ENCODE data around the gene SUCLG2. TPM values are rescaled to one million over a fixed set of nuclear protein-coding genes. Genes with fewer than 3 reads are reported as not detected.

Gene SUCLG2
- total and polyA plus RNA-seq, 2 donors (not counting 1 experiment from before 2014, with no cell fraction given) = 56.8 to 87.4 TPM

- Histone ChIP-seq H3K27ac (ENCODE audit: insufficient read depth, low read length) (no peak overlapping the region), H3K4me2 (ENCODE audit: extremely low read depth, insufficient read depth, low read length) (no peak overlapping the region), H3K27me3 (ENCODE audit: control insufficient read depth, insufficient read depth, low read length) (no peaks in the 10 kb centered on the region), H3K9ac (ENCODE audit: insufficient read depth, low read length) (no peak overlapping the region), H4K20me1 (ENCODE audit: control insufficient read depth, extremely low read depth, insufficient read depth, low read length) (no peaks in the 10 kb centered on the region), H3K4me3 (replicated peaks in 1 of 4; ENCODE audit: control extremely low read depth in 1 of 4, insufficient read depth in 1 of 4, low read depth in 3 of 4, low read length in 4 of 4) (no peak overlapping the region), H3K4me1 (ENCODE audit: control insufficient read depth, extremely low read depth, insufficient read depth, low read length) (peaks cover 6% of the 10 kb centered on the region), H3K9me3 (ENCODE audit: control insufficient read depth, insufficient read depth, low read depth, low read length) (no peaks in the 10 kb centered on the region), H3K79me2 (ENCODE audit: control insufficient read depth, insufficient read depth, low read length) (no peaks in the 10 kb centered on the region), H3K36me3 (ENCODE audit: control insufficient read depth, insufficient read depth, low read length) (no peaks in the 10 kb centered on the region), H2AFZ (ENCODE audit: low read length) (no peak overlapping the region)
- no peak for TF ChIP-seq EZH2 (IDR thresholded peaks at IDR 0.05; ENCODE audit: low read length, missing control alignments)
- TF ChIP-seq CTCF (conservative IDR thresholded peaks at IDR 0.05 in 1 of 2, IDR thresholded peaks at IDR 0.05 in 1 of 2; ENCODE audit: low read depth in 1 of 2, low read length in 2 of 2) = no peak
- no peak for DNase-seq (ENCODE audit: low read depth in 2 of 2)
Measured at GRCh38 chr3:67419779-67420178, 234.6 kb downstream of the SUCLG2 start.

- Histone ChIP-seq H3K9me3 (ENCODE audit: control insufficient read depth, insufficient read depth, low read depth, low read length) (no peaks in the 10 kb centered on the region), H3K4me2 (ENCODE audit: extremely low read depth, insufficient read depth, low read length) (no peak overlapping the region), H3K4me1 (ENCODE audit: control insufficient read depth, extremely low read depth, insufficient read depth, low read length) (peaks cover 6% of the 10 kb centered on the region), H2AFZ (ENCODE audit: low read length) (no peak overlapping the region), H4K20me1 (ENCODE audit: control insufficient read depth, extremely low read depth, insufficient read depth, low read length) (no peaks in the 10 kb centered on the region), H3K9ac (ENCODE audit: insufficient read depth, low read length) (no peak overlapping the region), H3K27me3 (ENCODE audit: control insufficient read depth, insufficient read depth, low read length) (no peaks in the 10 kb centered on the region), H3K36me3 (ENCODE audit: control insufficient read depth, insufficient read depth, low read length) (no peaks in the 10 kb centered on the region), H3K4me3 (replicated peaks in 1 of 4; ENCODE audit: control extremely low read depth in 1 of 4, insufficient read depth in 1 of 4, low read depth in 3 of 4, low read length in 4 of 4) (no peak overlapping the region), H3K79me2 (ENCODE audit: control insufficient read depth, insufficient read depth, low read length) (no peaks in the 10 kb centered on the region), H3K27ac (ENCODE audit: insufficient read depth, low read length) (no peak overlapping the region)
- TF ChIP-seq CTCF (conservative IDR thresholded peaks at IDR 0.05 in 1 of 2, IDR thresholded peaks at IDR 0.05 in 1 of 2; ENCODE audit: low read depth in 1 of 2, low read length in 2 of 2) (no peak), EZH2 (IDR thresholded peaks at IDR 0.05; ENCODE audit: low read length, missing control alignments) (no peak)
- no peak for DNase-seq (ENCODE audit: low read depth in 2 of 2)
Measured at GRCh38 chr3:67419218-67419529, 235.2 kb downstream of the SUCLG2 start.

GRCh38 chr3:67418426-67419217 is 235.8 kb downstream of the SUCLG2 start:
- H3K36me3 ChIP-seq (ENCODE audit: control insufficient read depth, insufficient read depth, low read length) = no peaks in the 10 kb centered on the region
- no peak overlapping the region for H2AFZ ChIP-seq (ENCODE audit: low read length)
- peaks cover 6% of the 10 kb centered on the region for H3K4me1 ChIP-seq (ENCODE audit: control insufficient read depth, extremely low read depth, insufficient read depth, low read length)
- H3K9ac ChIP-seq (ENCODE audit: insufficient read depth, low read length) = no peak overlapping the region
- no peak overlapping the region for H3K4me2 ChIP-seq (ENCODE audit: extremely low read depth, insufficient read depth, low read length)
- no peaks in the 10 kb centered on the region for H3K27me3 ChIP-seq (ENCODE audit: control insufficient read depth, insufficient read depth, low read length)
- no peak overlapping the region for H3K27ac ChIP-seq (ENCODE audit: insufficient read depth, low read length)
- no peaks in the 10 kb centered on the region for H4K20me1 ChIP-seq (ENCODE audit: control insufficient read depth, extremely low read depth, insufficient read depth, low read length)
- H3K4me3 ChIP-seq (replicated peaks in 1 of 4; ENCODE audit: control extremely low read depth in 1 of 4, insufficient read depth in 1 of 4, low read depth in 3 of 4, low read length in 4 of 4) = no peak overlapping the region
- no peak for TF ChIP-seq CTCF (conservative IDR thresholded peaks at IDR 0.05 in 1 of 2, IDR thresholded peaks at IDR 0.05 in 1 of 2; ENCODE audit: low read depth in 1 of 2, low read length in 2 of 2)
- no peak for TF ChIP-seq EZH2 (IDR thresholded peaks at IDR 0.05; ENCODE audit: low read length, missing control alignments)
- DNase-seq (ENCODE audit: low read depth in 2 of 2) = peak in 1 of 2 donors; percentile 38
- H3K9me3 ChIP-seq (ENCODE audit: control insufficient read depth, insufficient read depth, low read depth, low read length) = no peaks in the 10 kb centered on the region
- no peaks in the 10 kb centered on the region for H3K79me2 ChIP-seq (ENCODE audit: control insufficient read depth, insufficient read depth, low read length)
